ENCODE results near the gene LHPP. TPM values are rescaled to one million over a fixed set of nuclear protein-coding genes. Genes with fewer than 3 reads are reported as not detected.

LHPP gene
- total and polyA plus RNA-seq, 9 donors, result 4.3 to 19.9 (median 12.6) TPM

GRCh38 chr10:124446830-124447750 is 14.5 kb upstream of the LHPP start:
- intact Hi-C loops (cut with DNase I), result no loop called here

DNA sequence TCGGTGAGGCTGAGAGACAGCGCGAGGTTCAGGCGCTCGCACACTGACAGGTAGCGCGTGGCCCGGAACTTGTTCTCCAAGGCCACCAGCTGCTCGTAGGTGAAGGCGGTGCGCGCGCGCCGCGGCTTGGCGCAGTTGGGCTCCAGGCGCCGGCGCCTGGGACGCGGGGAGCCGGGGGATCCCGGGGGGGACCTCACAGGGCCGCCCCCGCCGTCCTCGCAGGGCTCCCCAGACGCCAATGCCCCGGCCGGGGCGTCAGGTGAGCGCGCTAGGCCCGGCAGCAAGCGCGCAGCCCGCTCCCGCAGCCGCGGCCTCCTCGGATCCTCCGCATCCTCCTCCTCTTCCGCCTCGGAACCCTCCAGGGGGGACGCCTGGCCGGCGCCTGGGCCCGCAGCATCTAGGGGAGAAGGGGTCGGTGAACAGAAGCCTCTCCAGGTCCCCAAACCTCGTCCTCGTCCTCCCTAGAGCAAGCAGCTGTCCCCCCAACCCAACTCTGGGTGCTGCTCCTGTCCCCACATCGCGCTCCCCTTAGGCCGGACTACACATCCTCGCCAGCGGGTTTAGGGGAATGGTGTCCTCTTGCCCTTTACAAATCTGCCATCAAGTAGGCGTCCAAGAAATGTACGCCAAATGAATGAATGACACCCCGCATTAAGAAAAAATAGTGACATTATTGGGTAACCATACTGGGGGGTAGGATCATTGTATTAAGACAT is 13.7 kb upstream of the LHPP start:
- intact Hi-C loops (cut with DNase I), result no loop called here
- Histone ChIP-seq H3K36me3 (no peaks in the 10 kb centered on the region), H3K27ac (no peak overlapping the region), H3K4me3 (no peak overlapping the region), H3K9me3 (no peaks in the 10 kb centered on the region), H3K4me1 (ENCODE audit: insufficient read depth) (peaks cover 4% of the 10 kb centered on the region), H3K27me3 (peaks cover 9% of the 10 kb centered on the region)
- DNase-seq, result no peak
- TF ChIP-seq EP300 (IDR thresholded peaks at IDR 0.05) (no peak), POLR2A (IDR thresholded peaks at IDR 0.05) (no peak)
- TF ChIP-seq, protein P1, sequence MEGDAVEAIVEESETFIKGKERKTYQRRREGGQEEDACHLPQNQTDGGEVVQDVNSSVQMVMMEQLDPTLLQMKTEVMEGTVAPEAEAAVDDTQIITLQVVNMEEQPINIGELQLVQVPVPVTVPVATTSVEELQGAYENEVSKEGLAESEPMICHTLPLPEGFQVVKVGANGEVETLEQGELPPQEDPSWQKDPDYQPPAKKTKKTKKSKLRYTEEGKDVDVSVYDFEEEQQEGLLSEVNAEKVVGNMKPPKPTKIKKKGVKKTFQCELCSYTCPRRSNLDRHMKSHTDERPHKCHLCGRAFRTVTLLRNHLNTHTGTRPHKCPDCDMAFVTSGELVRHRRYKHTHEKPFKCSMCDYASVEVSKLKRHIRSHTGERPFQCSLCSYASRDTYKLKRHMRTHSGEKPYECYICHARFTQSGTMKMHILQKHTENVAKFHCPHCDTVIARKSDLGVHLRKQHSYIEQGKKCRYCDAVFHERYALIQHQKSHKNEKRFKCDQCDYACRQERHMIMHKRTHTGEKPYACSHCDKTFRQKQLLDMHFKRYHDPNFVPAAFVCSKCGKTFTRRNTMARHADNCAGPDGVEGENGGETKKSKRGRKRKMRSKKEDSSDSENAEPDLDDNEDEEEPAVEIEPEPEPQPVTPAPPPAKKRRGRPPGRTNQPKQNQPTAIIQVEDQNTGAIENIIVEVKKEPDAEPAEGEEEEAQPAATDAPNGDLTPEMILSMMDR (IDR thresholded peaks at IDR 0.05), result no peak
- WGBS, 3 donors, result 2 to 5% (median 3%) methylated on average over 28 to 60 of the region's 60 CpGs

More at GRCh38 chr10:124446830-124447750, 14.5 kb upstream of the LHPP start:
- Histone ChIP-seq H3K36me3 (no peaks in the 10 kb centered on the region), H3K27me3 (peaks cover 9% of the 10 kb centered on the region), H3K27ac (no peak overlapping the region), H3K9me3 (no peaks in the 10 kb centered on the region), H3K4me1 (ENCODE audit: insufficient read depth) (peaks cover 4% of the 10 kb centered on the region), H3K4me3 (no peak overlapping the region)
- no peak for TF ChIP-seq POLR2A (IDR thresholded peaks at IDR 0.05)
- TF ChIP-seq, protein P1 (IDR thresholded peaks at IDR 0.05), result no peak
- no peak for TF ChIP-seq EP300 (IDR thresholded peaks at IDR 0.05)
- no peak for DNase-seq
- 8 to 14% (median 14%) methylated on average over 50 to 71 of the region's 71 CpGs for WGBS, 3 donors

DNA sequence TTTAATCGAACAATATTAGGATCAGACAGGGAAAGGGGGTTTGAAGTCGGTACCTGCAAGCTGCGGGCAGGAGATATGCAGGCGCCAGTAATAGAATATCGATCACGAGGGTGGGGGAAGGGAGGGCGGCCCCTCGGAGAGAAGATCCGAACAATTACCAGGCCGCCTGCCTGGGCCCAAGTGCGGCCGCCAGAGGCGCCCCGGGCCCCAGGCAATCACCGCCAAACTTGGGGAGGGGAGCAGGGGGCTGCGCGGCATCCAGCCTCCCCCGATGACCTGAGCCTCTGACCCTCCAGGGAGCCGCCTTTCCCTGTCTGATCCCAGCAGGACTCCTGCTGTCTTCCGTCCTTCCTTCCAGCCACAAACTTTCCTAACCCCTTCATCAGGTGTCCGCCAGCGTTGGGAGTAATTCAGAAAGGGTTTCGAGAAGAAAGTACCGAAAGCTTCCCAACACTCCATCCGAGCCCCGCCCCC is 12.9 kb upstream of the LHPP start:
- Histone ChIP-seq H3K27me3 (peaks cover 9% of the 10 kb centered on the region), H3K27ac (no peak overlapping the region), H3K9me3 (no peaks in the 10 kb centered on the region), H3K4me1 (ENCODE audit: insufficient read depth) (peaks cover 4% of the 10 kb centered on the region), H3K36me3 (no peaks in the 10 kb centered on the region), H3K4me3 (no peak overlapping the region)
- no peak for TF ChIP-seq POLR2A (IDR thresholded peaks at IDR 0.05)
- TF ChIP-seq, protein P1 (IDR thresholded peaks at IDR 0.05), result no peak
- TF ChIP-seq EP300 (IDR thresholded peaks at IDR 0.05), result no peak
- intact Hi-C loops (cut with DNase I), result no loop called here
- no peak for DNase-seq
- WGBS, 3 donors, result 2% methylated on average over 26 of the region's 26 CpGs

GRCh38 chr10:124449170-124450011 is 12.2 kb upstream of the LHPP start:
- no peak overlapping the region for H3K4me3 ChIP-seq
- 1 to 2% (median 1%) methylated on average over 46 to 59 of the region's 59 CpGs for WGBS, 3 donors
- no peak overlapping the region for H3K27ac ChIP-seq
- H3K4me1 ChIP-seq (ENCODE audit: insufficient read depth), result peaks cover 4% of the 10 kb centered on the region
- DNase-seq, result no peak
- H3K27me3 ChIP-seq, result peaks cover 9% of the 10 kb centered on the region
- no peaks in the 10 kb centered on the region for H3K9me3 ChIP-seq
- TF ChIP-seq POLR2A (IDR thresholded peaks at IDR 0.05) (no peak), EP300 (IDR thresholded peaks at IDR 0.05) (no peak)
- TF ChIP-seq, protein P1 (IDR thresholded peaks at IDR 0.05), result no peak
- no peaks in the 10 kb centered on the region for H3K36me3 ChIP-seq
- intact Hi-C loops (cut with DNase I), result no loop called here
